D721Med (cell line): ENCODE measurements around the gene CASQ1.

Experiments used
- DNase-seq: peaks from one replicate; pipeline ENCODE4 v3.0.0; 2011; ENCODE audit warnings: low spot score; ENCODE audit not compliant: insufficient read length
- FAIRE-seq: peaks from 2 replicates; lab custom pipeline; 2011; peaks lifted over from hg19 to GRCh38; lab: Jason Lieb, UNC
- CTCF ChIP-seq: IDR thresholded peaks from 2 replicates; pipeline ENCODE4 v1.5.1; 2012; ENCODE audit warnings: mild to moderate bottlenecking, control low read depth; ENCODE audit not compliant: insufficient read depth; ENCODE audit errors: missing control alignments

The CASQ1 gene

DNA sequence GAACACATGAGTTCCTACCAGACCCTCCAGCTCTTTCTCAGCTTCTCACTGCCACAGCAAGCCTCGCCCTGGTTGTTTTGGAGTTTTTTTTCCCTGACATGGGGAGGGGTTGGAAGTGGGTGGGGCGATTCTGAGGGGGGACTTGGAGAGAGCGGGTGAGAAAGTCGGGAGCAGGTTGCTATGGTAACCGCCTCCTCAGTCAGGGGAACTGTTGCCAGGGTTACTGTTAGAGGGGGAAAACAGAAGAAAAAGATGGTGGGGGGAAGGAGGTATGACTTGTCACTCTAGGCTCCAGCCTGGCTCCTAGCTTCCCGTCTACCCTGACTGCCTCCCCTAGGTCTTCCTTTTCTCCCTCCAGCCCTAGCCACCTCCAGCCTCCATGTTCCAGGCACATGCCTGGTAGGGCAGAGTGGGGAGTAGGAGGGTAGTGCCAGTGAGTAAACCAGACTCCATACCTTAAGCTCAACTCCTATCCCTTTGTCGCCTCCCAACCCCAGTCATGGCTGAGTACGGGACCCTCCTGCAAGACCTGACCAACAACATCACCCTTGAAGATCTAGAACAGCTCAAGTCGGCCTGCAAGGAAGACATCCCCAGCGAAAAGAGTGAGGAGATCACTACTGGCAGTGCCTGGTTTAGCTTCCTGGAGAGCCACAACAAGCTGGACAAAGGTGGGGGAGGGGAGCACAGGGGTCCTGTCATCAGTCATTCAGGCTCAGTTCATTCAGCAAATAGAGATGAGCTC is 20.8 kb downstream of the CASQ1 start:
- no peak for FAIRE-seq
- no peak for TF ChIP-seq CTCF
- no peak for DNase-seq

GRCh38 chr1:160214481-160215140 is 24.2 kb downstream of the CASQ1 start:
- FAIRE-seq (no peak), DNase-seq (no peak)
- no peak for TF ChIP-seq CTCF

- DNase-seq (no peak), FAIRE-seq (no peak)
- TF ChIP-seq CTCF: no peak
Measured at GRCh38 chr1:160216301-160216700, 25.9 kb downstream of the CASQ1 start.

DNA sequence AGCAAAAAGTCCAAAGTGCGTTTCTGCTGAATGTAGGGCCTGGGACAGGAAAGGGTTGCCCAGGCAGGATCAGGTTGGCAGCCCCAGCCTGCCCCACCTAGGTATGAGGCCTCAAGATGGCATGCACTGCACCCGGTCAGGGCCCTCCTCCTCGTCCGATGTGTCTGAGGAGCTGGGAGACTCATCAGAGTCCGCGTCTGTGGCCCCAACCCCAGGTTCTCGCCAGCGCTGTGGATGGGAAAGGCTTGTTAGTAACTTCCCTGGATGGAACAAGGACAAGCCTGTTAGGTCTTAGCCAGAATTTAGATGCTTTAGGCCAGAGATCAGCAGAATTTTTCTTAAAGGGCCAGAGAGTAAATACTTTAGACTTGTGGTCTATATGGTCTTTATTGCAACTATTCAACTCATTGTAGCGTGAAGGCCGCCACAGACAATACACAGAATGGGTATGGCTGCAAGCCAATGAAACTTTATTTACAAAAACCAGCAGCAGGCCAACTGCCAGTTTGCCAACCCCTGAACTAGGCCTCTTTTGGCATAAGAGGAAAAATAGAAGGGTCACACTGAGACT is 27.2 kb downstream of the CASQ1 start:
- no peak for TF ChIP-seq CTCF
- DNase-seq: no peak
- no peak for FAIRE-seq

- DNase-seq (no peak), FAIRE-seq (no peak)
- peak; percentile 52 for TF ChIP-seq CTCF
Measured at GRCh38 chr1:160219062-160219929, 28.9 kb downstream of the CASQ1 start.

DNA sequence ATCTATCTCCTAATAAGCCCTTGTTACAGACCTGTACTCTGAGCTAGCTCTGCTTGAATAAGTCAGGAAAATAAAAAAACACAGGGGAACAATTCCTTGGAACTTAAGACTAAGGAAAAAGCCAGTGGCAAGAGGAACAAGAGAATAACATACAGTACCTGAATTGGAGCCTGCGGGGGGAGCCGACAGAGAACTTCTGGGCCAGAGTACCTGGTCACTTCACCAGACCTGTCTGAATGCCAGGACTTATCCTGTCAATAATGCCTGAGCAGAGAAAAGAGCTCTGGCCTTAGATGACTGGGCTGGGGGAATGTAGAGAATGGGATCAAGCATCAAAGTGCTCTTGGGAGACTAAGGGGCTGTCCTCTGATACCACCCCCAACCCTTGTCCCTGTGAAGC is 29.9 kb downstream of the CASQ1 start:
- TF ChIP-seq CTCF: no peak
- FAIRE-seq (no peak), DNase-seq (no peak)
